PC-9 (cell line): Measurements from ENCODE around the gene THADA. TPM values are rescaled to one million over a fixed set of nuclear protein-coding genes. Genes with fewer than 3 reads are reported as not detected.

Experiments
- BruUV-seq: library from RNA; stranded (reverse); fragments of 400-500 nt; replicated peaks from 2 replicates; lab custom pipeline; 2021; lab: Mats Ljungman, UMichigan
- CTCF ChIA-PET: fragments of 300-600 bp; sonication (Branson Sonifier 250); formaldehyde crosslinking; loops from one replicate; lab custom pipeline; 2022; ENCODE audit warnings: antibody characterized with exemption; lab: Charles Lee
- POLR2A ChIA-PET: fragments of 300-600 bp; sonication (Branson Sonifier 250); formaldehyde crosslinking; loops from one replicate; lab custom pipeline; 2022; ENCODE audit warnings: antibody characterized with exemption; ENCODE audit not compliant: unreplicated experiment; lab: Charles Lee
- DNase-seq, 2 experiments: peaks; one replicate each; pipeline versions ENCODE4 v3.0.0 to v3.0.0-alpha.2; 2015 to 2022; ENCODE audit warnings: mixed read lengths in 1 of 2
- H2AFZ ChIP-seq: fragments of 200-600 bp; sonication (generic); 2 replicates; pipeline ENCODE4 v1.8.1; 2017; ENCODE audit warnings: antibody characterized with exemption
- H3F3A ChIP-seq: fragments of 200-600 bp; sonication (generic); 2 replicates; pipeline ENCODE4 v1.8.1; 2017; ENCODE audit warnings: antibody characterized with exemption, mild to moderate bottlenecking, low read depth; ENCODE audit not compliant: insufficient read depth
- H3K27ac ChIP-seq: fragments of 200-600 bp; sonication (generic); 2 replicates; pipeline ENCODE4 v1.6.1; 2016; ENCODE audit warnings: mixed run types
- H3K27me3 ChIP-seq: fragments of 200-600 bp; sonication (generic); 2 replicates; pipeline ENCODE4 v1.6.1; 2016; ENCODE audit warnings: low read depth, mixed run types; ENCODE audit not compliant: insufficient read depth
- H3K36me3 ChIP-seq: fragments of 200-600 bp; sonication (generic); 2 replicates; pipeline ENCODE4 v1.6.1; 2016; ENCODE audit warnings: low read depth, mixed run types
- H3K4me1 ChIP-seq: fragments of 200-600 bp; sonication (generic); replicated peaks from 2 replicates; pipeline ENCODE4 v1.6.1; 2016; ENCODE audit warnings: mixed run types; ENCODE audit not compliant: insufficient read depth
- H3K4me2 ChIP-seq: fragments of 200-600 bp; sonication (generic); 2 replicates; pipeline ENCODE4 v1.6.1; 2017; ENCODE audit warnings: mixed run types
- H3K4me3 ChIP-seq: fragments of 200-600 bp; sonication (generic); 2 replicates; pipeline ENCODE4 v1.6.1; 2016; ENCODE audit warnings: mixed run types
- H3K79me2 ChIP-seq: fragments of 200-600 bp; sonication (generic); 2 replicates; pipeline ENCODE4 v1.6.1; 2017; ENCODE audit warnings: low read depth, mixed run types
- H3K9me2 ChIP-seq: fragments of 200-600 bp; sonication (generic); 2 replicates; pipeline ENCODE4 v1.8.1; 2017; ENCODE audit warnings: mild to moderate bottlenecking; ENCODE audit not compliant: insufficient read depth
- H3K9me3 ChIP-seq: fragments of 200-600 bp; sonication (generic); 2 replicates; pipeline ENCODE4 v1.8.1; 2016; ENCODE audit warnings: low read depth; ENCODE audit not compliant: insufficient read depth
- H4K20me1 ChIP-seq: fragments of 200-600 bp; sonication (generic); 2 replicates; pipeline ENCODE4 v1.8.1; 2017; ENCODE audit not compliant: insufficient read depth
- EZH2 ChIP-seq: fragments of 200-600 bp; sonication (generic); IDR thresholded peaks from 2 replicates; pipeline ENCODE4 v1.8.0; 2017; ENCODE audit warnings: antibody characterized with exemption, low read depth
- intact Hi-C: fragments of 100-400 bp; cut with micrococcal nuclease; formaldehyde crosslinking; loops from one replicate; pipeline ENCODE4 v1.10.0; 2022; ENCODE audit not compliant: unreplicated experiment
- total RNA-seq: library from RNA; stranded (reverse); gene quantifications from 2 replicates; pipeline ENCODE4 v1.2.3, GENCODE V29; 2021
- TF ChIP-seq, protein P1 (sequence below): fragments of 200-600 bp; sonication (generic); conservative IDR thresholded peaks from 2 replicates; pipeline ENCODE4 v1.6.1; 2017; ENCODE audit warnings: mixed run types, antibody characterized with exemption, mild to moderate bottlenecking, moderate library complexity

THADA gene
- total RNA-seq, 1 experiment from 2014 or later, result 28.1 TPM

- Histone ChIP-seq H4K20me1 (no peaks in the 10 kb centered on the region), H3K79me2 (no peaks in the 10 kb centered on the region), H3K4me2 (no peak overlapping the region), H3K27ac (no peak overlapping the region), H3K9me3 (no peaks in the 10 kb centered on the region), H3F3A (no peaks in the 10 kb centered on the region), H2AFZ (no peak overlapping the region), H3K27me3 (no peaks in the 10 kb centered on the region), H3K9me2 (no peaks in the 10 kb centered on the region), H3K4me1 (peaks cover 44% of the 10 kb centered on the region), H3K36me3 (peaks cover 6% of the 10 kb centered on the region; the same call in 1 of the 2 replicates), H3K4me3 (no peak overlapping the region)
- no peak for DNase-seq
- no peak for TF ChIP-seq EZH2
- TF ChIP-seq, protein P1, sequence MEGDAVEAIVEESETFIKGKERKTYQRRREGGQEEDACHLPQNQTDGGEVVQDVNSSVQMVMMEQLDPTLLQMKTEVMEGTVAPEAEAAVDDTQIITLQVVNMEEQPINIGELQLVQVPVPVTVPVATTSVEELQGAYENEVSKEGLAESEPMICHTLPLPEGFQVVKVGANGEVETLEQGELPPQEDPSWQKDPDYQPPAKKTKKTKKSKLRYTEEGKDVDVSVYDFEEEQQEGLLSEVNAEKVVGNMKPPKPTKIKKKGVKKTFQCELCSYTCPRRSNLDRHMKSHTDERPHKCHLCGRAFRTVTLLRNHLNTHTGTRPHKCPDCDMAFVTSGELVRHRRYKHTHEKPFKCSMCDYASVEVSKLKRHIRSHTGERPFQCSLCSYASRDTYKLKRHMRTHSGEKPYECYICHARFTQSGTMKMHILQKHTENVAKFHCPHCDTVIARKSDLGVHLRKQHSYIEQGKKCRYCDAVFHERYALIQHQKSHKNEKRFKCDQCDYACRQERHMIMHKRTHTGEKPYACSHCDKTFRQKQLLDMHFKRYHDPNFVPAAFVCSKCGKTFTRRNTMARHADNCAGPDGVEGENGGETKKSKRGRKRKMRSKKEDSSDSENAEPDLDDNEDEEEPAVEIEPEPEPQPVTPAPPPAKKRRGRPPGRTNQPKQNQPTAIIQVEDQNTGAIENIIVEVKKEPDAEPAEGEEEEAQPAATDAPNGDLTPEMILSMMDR, result no peak
- intact Hi-C loops, result no loop called here
- POLR2A ChIA-PET, result no interaction called here
- CTCF ChIA-PET, result no interaction called here
- no TSS peak for BruUV-seq
These were observed 176.6 kb downstream of the THADA start for GRCh38 chr2:43419243-43419642.

DNA sequence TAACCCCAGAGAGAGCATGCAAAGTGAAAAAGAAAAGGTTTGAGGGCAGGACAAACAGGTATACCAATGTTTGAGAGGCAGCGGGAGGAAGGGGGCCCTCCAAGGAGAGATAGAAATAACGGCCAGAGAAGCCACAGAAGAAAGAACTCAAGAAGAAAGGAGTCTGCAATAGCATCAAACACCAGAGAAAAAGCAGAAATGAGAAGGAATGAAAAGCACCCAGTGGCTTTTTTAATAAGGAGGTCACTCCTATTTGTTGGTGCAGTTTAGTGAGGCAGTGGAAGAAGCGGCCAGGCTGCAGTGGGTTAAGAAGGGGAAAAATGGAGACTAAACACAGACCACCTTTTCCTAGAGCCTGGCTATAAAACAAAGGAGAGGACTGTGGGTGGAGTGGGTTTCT is 177.2 kb downstream of the THADA start:
- POLR2A ChIA-PET, result no interaction called here
- Histone ChIP-seq H3K27me3 (no peaks in the 10 kb centered on the region), H3K4me1 (peaks cover 39% of the 10 kb centered on the region), H4K20me1 (no peaks in the 10 kb centered on the region), H3K27ac (no peak overlapping the region), H3K9me3 (no peaks in the 10 kb centered on the region), H3K9me2 (no peaks in the 10 kb centered on the region), H3K4me2 (no peak overlapping the region), H3K4me3 (no peak overlapping the region), H2AFZ (no peak overlapping the region), H3F3A (no peaks in the 10 kb centered on the region), H3K79me2 (no peaks in the 10 kb centered on the region), H3K36me3 (peaks cover 10% of the 10 kb centered on the region; the same call in 1 of the 2 replicates)
- CTCF ChIA-PET, result no interaction called here
- intact Hi-C loops, result no loop called here
- DNase-seq, result no peak
- no TSS peak for BruUV-seq
- no peak for TF ChIP-seq EZH2
- TF ChIP-seq, protein P1, result no peak

DNA sequence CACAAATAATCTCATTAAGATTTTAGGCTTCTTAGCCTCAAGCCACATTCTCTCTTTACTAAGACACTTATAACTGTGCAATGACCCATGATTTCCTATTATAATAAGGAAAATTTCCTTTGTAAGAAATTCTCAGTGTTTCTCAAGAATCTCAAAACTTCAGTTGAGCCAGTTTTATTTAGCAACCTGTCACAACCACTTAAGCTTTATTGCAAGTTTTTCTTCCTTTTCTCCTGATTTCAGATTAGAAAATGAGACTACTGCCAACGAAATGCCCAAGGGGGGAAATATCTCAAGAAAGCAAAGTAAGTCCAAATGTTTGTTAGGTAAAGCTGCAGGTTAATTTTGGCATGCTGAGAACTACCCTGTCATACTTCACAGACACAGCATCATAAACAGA is 178.5 kb downstream of the THADA start:
- no TSS peak for BruUV-seq
- peaks cover 41% of the 10 kb centered on the region for H3K4me1 ChIP-seq

More for the DNA sequence above, 178.5 kb downstream of the THADA start:
- intact Hi-C loops, result no loop called here
- no peaks in the 10 kb centered on the region for H3K79me2 ChIP-seq
- H3K9me3 ChIP-seq, result no peaks in the 10 kb centered on the region
- no peak overlapping the region for H3K4me3 ChIP-seq
- TF ChIP-seq, protein P1, result no peak
- no peak overlapping the region for H2AFZ ChIP-seq
- no peaks in the 10 kb centered on the region for H3K9me2 ChIP-seq
- H3K36me3 ChIP-seq, result peaks cover 6% of the 10 kb centered on the region; the same call in 1 of the 2 replicates
- no peaks in the 10 kb centered on the region for H4K20me1 ChIP-seq
- no peaks in the 10 kb centered on the region for H3F3A ChIP-seq
- H3K27me3 ChIP-seq, result no peaks in the 10 kb centered on the region
- H3K4me2 ChIP-seq, result no peak overlapping the region
- POLR2A ChIA-PET, result interaction anchor here (0.6 kb wide), 1 partner anchor 41 kb away, joined by 5 read pairs; no protein-coding TSS in a partner anchor
- peak overlapping the region; percentile 38 for H3K27ac ChIP-seq
- peak in 1 of 2 experiments; percentile 82 for DNase-seq
- CTCF ChIA-PET, result no interaction called here
